GM21515 (cell line): Measurements from ENCODE around the gene CR1L.
A peak's percentile ranks its signal among the peaks of the same experiment; 100 is the strongest.
"Not testable (repeated sequence)": the region's sequence is repeated elsewhere in the genome, so short reads cannot be mapped to it uniquely, and the experiment has no call there.

Source experiments
- ATAC-seq: cut with Tn5 transposase; IDR thresholded peaks from one replicate; pipeline ENCODE4 v1.9.1; 2021; ENCODE audit not compliant: unreplicated experiment

Gene CR1L

GRCh38 chr1:207645635-207646081 lies 725 bp downstream of the CR1L start:
- ATAC-seq = no peak

DNA sequence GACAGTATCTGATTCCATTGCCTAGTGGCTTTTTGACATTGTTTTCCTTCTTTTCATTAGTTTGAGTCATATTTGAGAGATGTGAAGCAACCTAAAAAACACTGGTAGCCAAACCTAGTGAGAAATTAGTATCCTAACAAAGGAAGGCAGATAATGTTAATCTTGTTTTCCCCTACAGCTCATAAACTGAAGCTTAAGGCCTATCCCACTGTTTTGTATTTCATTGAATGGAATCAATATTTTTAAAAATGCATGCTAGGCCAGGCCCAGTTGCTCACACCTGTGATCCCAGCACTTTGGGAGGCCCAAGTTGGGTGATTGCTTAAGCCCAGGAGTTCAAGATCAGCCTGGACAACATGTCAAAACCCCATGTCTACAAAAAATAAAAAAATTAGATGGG lies 1.2 kb downstream of the CR1L start:
- no peak for ATAC-seq

DNA sequence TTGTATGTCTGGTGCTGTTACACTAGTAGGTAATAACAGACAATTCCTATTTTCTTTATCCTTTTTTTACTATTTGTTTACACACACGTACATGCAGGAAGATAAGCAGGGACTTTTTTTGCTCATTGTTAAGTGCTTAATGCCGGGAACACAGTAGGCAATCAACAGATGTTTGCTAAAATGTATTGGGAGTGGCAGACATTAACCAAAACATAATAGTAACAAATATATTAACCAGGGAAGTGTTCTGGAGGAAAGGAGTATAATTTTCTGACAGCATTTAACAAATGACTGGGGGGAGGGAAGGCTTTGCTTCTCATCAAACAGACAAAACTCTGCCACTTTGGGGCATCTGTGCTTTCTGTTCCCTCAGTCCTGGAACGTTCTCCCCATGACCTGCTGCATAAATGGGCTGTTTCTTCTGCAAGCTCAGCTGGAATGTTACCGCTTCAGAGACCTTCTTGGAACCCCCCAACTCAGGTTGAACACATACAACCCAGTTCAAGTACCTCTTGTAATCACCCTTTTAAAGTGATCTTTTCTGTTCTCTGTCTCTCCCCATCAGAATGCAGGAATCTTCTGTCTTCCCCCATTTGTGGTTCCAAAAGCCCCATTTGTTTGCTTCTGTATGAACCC lies 2.1 kb downstream of the CR1L start:
- ATAC-seq = no peak

- ATAC-seq = no peak
These were observed 2.9 kb downstream of the CR1L start for GRCh38 chr1:207647671-207648333.

- ATAC-seq = no peak
These were observed 3.6 kb downstream of the CR1L start for GRCh38 chr1:207648334-207649209.

GRCh38 chr1:207649210-207649753 lies 4.3 kb downstream of the CR1L start:
- ATAC-seq = no peak

DNA sequence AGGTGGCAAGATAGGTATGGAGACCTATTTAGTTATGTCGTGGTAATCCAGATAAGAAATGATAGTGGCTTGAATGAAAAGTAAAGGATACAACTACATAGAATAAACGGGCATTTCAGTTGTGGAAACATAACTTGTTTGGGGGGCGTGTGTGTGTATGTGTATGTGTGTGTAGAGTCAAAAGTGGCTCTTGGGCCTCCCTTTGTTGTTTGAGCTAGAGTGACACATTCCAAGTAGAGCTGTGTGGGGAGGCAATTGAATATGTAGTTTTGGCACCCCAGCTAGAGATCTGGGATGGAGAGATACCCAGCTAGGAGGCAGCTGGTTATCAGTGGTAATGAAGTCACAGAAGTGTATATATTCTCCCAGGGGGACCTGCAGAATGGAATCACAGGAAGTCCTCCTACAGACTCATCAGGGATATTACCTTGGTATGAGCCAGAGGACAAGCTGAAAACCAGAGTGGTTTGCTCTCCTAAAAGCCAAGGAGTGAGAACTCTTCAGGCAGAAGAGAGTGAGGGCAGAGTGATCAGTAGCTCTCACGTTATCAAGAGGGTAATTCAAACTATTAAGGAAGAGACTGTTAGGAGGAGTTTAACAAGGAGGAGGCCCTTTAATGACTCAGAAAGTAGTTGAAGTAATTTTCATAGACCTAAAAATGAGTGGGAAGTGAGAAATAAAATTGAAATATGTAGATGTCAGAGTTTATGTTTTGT lies 5.1 kb downstream of the CR1L start:
- ATAC-seq = no peak

GRCh38 chr1:207651583-207651982 lies 6.7 kb downstream of the CR1L start:
- no peak for ATAC-seq

DNA sequence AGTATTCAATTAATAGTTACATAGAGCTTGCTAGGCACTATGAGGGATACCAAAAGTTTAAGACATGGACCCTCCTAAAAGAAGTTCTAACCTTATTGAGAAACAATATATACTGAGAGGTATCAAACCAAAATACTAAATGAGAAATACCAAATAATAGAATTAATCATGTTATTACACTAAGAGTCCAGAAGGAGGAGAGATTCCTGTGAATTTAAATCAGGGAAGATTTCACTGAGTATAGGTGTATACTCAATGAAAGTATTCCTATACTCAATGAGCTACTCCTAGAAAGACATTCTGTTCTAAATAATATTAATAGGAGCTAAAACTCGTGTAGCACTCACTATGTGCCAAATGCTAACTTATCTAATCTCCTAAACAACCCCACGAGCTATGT lies 9.4 kb downstream of the CR1L start:
- ATAC-seq = no peak

GRCh38 chr1:207658408-207658807 lies 13.5 kb downstream of the CR1L start:
- no peak for ATAC-seq

DNA sequence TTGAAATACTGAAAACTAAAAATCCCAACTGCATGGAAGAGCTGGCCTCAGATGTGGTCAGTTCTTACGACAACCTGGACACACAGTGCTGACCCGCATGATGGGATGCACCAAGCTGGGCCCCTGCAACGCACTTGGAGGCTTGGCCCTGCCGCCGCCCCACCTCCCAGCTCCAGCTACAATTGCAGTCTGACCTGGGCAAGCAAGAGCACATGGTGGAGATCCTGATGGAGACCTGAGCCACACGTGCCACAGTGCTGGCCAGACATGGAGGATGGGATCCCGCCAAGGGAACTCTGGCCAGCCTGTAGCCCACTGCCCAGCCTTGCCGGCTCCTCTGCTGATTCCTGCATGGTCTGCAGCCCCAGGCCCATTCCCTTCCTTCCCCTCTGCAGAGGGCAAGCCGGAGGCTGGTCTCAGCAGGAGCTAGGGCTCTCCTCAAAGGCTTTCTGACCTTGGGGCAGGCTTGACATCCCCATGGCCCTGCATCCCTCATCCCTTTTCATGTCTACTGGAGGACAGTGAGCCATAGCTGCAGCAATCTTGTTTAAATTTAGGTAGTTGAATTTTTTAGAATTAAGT lies 14.1 kb downstream of the CR1L start:
- ATAC-seq = no peak

DNA sequence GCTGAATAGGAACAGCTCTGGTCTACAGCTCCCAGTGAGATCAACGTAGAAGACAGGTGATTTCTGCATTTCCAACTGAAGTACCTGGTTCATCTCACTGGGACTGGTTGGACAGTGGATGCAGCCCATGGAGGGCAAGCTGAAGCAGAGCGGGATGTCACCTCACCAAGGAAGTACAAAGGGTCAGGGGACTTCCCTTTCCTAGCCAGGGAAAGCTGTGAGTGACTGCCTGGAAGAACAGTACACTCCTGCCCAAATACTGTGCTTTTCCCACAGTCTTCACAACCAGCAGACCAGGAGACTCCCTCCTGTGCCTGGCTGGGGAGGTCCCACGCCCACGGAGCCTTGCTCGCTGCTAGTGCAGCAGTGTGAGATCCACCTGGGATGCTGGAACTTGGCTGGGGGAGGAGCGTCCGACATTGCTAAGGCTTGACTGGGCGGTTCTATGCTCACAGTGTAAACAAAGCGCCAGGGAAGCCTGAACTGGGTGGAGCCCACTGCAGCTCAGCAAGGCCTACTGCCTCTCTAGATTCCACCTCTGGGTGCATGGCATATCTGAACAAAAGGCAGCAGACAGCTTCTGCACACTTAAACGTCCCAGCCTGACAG lies 14.7 kb downstream of the CR1L start:
- no peak for ATAC-seq

DNA sequence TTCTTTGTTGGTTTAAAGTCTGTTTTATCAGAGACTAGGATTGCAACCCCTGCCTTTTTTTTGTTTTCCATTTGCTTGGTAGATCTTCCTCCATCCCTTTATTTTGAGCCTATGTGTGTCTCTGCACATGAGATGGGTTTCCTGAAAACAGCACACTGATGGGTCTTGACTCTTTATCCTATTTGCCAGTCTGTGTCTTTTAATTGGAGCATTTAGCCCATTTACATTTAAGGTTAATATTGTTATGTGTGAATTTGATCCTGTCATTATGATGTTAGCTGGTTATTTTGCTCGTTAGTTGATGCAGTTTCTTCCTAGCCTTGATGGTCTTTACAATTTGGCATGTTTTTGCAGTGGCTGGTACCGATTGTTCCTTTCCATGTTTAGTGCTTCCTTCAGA lies 16.5 kb downstream of the CR1L start:
- ATAC-seq = not testable (repeated sequence)

- ATAC-seq = no peak
These were observed 21.4 kb downstream of the CR1L start for GRCh38 chr1:207666342-207666741.

- peak; percentile 5 for ATAC-seq
These were observed 24.6 kb downstream of the CR1L start for GRCh38 chr1:207669528-207670009.

DNA sequence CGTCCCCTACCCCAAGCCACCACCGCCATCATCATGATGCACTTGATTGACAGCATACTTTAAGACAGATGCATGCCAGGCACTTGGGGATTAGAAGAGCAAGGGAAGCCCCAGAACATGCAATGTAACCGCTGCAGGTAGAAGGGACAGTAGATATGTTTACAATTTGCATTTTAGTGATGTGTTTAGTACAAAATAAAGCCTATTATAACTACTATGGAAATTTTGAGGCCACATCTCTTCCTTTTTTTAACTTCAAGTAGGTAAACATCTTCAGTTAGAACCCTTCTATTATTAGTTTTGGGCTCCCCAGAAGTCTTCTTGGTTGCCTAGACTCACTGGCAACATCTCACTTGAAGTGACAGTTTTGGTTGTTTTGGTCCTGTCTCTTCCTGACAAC lies 25.3 kb downstream of the CR1L start:
- ATAC-seq = peak; percentile 62

DNA sequence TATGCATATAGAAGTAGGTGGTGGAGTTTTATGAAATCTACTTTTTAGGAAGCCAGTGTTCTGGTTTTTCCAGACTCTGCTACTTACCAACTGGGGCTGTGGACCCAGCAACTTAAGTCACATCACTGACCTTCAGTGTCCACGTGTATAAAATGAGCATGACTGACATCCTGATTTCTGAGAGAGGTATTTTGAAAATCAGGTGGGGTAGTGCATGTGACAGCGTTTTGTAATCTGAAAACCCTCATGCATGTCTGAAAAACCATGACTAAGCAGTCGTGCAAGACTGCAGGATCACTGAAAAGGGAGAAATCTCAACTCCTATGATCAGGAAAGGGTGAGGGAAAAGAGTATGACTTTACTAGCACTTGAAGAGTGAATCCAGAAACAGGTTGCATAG lies 26.1 kb downstream of the CR1L start:
- no peak for ATAC-seq

- no peak for ATAC-seq
These were observed 27.7 kb downstream of the CR1L start for GRCh38 chr1:207672522-207673130.

- no peak for ATAC-seq
These were observed 28.5 kb downstream of the CR1L start for GRCh38 chr1:207673399-207673798.

DNA sequence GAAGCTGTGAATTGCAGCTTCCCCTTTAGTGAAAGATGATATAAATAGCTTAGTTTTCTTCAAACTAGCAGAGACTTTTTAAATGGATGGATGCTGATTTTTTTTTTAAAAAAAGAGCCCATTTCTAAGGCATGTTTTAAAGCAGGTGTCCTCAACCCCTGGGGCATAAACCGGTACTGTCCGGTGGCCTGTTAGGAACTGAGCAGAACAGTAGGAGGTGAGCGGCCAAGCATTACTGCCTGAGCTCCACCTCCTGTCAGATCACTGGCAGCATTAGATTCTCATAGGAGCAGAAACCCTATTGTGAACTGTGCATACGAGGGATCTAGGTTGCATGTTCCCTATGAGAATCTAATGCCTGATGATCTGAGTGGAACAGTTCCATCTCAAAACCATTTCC lies 31.2 kb downstream of the CR1L start:
- no peak for ATAC-seq
